HG02678 (cell line): Measurements from ENCODE around the gene AK4.
"Not testable (repeated sequence)": the region's sequence is repeated elsewhere in the genome, so short reads cannot be mapped to it uniquely, and the experiment has no call there.

Experiments used
- ATAC-seq: cut with Tn5 transposase; IDR thresholded peaks from one replicate; pipeline ENCODE4 v1.9.1; 2021; ENCODE audit warnings: mild to moderate bottlenecking, moderate library complexity; ENCODE audit not compliant: unreplicated experiment

The AK4 gene

DNA sequence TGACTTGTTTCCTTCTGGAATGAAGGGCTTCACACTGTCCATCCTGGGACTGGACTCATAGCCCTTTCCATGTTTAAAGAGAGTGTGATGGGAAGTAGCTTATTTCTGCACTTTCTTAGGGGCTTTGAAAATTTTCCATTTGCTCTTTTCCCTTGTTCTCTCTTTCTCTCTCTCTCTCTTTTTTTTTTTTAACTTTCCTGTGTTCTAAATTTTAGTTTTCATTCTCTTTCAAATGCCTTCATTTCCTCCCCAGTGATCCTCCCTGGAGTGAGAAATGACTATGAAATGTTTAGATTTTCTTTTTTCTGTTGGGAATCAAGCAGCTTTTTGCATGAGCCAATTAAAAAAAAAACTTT, 2.1 kb downstream of the AK4 start:
- ATAC-seq: no peak

DNA sequence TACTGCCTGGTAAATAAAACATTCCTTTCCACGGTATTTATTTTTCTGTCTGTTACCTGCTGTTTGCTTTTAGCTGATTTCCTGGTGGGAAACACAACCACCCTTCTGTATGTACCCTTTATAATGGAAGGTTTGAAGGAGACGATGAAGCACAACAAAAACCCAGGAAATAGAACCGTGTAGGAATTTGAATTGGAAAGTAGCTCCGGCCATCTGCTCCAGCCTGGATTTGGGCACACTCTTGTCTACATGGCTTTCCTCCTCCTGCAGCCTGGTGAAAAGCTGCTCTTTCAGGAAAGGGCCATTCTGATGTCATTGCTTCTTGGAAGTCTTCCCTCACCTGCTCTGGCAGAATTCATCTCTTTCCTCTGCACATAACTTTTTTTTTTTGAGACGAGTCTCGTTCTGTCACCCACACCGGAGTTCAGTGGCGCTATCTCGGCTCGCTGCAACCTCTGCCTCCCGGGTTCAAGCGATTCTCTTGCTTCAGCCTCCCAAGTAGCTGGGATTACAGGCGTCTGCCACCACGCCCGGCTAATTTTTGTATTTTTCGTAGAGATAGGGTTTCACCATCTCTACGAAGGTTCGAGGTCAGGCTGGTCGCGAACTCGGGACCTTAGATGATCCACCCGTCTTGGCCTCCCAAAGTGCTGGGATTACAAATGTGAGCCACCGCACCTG, 2.7 kb downstream of the AK4 start:
- ATAC-seq: no peak

DNA sequence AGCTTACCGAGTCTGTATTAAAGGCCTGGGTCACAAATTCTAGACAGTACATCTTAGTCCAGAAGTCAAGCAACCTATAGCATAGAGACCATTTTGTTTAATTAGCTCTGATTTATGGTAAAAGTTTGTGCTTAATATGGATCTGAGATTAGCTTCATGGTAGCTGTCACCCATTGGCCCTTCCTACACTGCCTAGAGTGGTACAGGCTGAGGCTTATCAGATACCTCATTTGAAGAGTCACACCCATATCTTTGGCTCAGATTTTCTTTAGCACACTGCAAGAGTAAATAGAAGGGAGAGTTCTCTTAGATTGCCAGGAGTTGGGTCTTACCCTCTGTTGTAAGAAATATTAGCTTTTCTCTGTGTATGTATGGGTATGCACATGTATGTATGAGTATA, 3.6 kb downstream of the AK4 start:
- no peak for ATAC-seq

DNA sequence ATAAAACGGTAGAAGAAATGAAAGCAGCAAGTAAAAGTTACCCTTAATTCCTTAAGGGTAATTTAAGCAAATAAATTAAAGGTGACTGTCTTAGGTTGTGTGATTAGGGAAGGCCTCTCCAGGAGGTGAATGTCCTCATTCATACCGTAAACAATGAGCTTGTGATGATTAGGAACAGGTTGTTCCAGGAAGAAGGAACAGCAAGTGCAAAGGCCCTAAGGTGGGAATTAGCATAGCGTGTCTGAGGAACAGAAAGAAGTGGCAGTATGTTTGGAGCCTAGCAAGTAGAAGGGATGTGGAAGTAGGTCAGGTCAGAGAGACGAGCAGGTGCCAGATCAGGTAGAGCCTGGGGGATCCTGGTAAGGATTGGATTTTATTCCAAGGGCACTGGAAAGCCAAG, 5.6 kb downstream of the AK4 start:
- ATAC-seq: no peak

DNA sequence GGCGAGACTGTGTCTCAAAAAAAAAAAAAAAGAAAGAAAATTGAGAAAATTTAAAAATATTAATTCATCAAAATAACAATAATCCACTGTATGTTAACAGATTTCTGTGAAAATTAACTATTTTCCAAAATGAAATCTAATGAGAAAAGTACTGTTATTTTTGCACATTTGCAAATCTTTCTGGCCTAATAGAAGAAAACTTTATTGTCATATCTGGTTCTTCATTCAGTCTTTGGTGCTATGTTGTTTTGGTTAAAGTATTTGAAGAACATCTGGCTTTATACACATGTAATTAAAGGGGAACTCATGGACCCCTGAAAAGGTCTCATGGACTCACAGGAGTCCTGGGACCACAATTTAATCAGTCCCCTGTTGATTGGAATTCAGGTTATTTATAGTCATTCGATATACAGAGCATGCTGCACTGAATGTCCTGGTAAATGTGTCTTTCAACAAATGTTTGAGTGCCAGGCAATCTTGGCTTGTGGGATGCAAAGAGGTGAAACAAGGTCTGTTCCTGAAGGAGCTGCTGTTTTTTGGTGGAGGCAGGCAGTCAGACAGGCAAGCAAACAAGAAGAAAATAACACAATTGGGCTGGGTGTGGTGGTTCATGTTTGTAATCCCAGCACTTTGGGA, 9.0 kb downstream of the AK4 start:
- ATAC-seq: no peak

DNA sequence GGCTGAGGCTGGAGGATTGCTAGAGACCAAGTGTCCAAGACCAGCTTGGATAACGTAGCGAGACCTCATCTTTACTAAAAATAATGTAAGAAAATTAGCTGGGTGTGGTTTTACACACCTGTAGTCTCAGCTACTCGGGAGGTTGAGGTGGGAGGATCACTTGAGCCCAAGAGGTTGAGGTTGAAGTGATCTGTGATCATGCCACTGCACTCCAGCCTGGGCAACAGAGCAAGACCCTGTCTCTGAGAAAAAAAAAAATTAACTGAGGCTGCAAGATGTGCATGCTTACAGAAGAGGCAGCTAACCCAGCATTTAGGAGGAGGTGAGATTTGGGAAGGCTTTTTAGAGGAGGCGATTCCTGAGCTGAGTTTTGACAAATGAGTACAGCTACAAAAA, 9.5 kb downstream of the AK4 start:
- no peak for ATAC-seq

DNA sequence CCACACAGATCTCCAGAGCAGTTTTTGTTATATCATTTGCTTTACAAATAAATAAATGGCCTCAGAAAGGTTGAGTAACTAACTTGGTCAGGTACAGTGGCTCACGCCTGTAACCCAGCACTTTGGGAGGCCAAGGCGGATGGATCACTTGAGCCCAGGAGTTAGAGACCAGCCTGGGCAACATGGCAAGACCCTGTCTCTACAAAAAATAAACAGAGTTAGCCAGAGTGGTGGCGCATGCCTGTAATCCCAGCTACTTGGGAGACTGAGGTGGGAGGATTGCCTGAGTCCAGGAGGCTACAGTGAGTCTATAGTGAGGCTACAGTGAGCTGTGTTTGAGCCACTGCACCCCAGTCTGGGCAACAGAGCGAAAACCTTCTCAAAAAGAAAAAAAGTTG, 11.3 kb downstream of the AK4 start:
- ATAC-seq: not testable (repeated sequence)

DNA sequence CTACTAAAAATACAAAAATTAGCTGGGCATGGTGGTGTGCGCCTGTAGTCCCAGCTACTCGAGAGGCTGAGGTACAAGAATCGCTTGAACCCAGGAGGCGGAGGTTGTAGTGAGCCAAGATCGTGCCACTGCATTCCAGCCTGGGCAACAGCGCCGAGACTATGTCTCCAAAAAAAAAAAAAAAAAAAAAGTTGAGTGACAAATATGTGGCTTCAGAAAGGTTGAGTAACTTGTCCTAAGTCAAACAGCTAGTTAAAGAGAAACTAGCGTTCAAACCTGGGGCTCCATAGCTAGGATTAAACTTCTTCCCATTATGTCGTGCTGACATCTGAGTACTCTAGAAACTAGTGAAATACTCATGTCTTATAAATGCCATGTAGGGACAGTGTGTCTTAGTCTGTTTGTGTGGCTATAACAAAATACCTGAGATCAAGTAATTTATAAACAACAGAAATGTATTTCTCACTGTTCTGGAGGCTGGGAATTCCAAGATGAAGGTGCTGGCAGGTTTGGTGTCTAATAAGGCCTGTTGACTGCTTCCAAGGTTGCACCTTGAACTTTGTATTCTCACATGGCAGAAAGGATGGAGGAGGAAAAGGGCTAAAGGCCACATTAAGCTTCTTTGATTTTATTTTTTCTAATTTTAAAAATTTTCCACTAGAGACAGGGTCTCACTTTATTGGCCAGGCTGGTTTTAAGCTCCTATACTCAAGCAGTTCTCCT, 12.0 kb downstream of the AK4 start:
- no peak for ATAC-seq

DNA sequence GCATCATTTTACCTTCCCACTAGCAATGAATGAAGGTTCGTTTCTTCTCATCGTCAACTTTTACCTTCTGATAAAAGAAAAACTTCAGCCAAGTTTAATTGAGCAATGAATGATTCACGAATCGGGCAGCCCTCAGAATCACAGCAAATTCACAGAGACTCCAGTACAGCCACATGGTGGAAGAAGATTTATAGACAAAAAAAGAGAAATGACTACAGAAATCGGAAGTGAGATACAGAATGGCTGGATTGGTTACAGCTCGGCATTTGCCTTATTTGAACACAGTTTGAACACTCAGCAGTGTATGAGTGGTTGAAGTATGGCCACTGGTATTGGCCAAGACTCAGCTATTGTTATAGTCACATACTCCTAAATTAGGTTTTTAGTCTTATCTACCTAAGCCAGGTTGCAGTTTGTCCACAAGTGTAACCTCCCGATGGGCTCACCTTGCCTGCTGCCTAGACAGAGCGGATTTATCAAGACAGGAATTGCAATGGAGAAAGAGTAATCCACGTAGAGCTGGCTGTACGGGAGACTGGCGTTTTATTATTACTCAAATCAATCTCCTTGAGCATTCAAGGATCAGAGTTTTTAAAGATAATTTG, 15.3 kb downstream of the AK4 start:
- no peak for ATAC-seq

DNA sequence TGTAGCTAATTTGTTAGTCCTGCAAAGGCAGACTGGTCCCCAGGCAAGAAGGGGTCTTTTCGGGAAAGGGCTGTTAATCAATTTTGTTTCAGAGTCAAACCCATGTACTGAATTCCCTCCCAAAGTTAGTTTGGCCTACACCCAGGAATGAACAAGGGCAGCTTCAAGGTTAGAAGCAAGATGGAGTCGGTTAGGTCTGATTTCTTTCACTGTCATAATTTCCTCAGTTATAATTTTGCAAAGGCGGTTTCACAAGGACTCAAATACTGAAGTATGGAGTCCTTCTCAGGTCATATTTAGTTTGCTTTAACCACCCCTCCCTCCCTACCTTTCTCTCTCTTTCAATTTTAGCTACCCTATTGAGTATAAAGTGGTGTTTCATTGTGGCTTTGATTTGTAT, 16.1 kb downstream of the AK4 start:
- ATAC-seq: not testable (repeated sequence)

DNA sequence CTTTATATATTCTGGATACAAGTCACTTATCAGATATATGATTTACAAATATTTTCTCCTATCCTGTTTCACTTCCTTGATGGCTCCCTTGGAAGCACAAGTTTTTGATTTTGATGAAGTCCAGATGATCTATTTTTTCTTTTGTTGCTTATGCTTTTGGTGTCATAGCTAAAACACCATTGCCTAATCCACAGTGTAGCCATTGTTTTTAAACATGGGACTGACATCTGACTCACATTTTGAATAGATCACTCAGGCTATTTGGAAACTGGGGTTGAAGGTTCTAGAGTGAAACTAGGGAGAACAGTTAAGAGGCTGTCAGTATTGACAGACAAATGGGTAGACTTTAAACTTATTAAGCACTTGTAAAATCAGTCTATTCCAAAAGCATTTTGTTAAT, 16.6 kb downstream of the AK4 start:
- no peak for ATAC-seq

DNA sequence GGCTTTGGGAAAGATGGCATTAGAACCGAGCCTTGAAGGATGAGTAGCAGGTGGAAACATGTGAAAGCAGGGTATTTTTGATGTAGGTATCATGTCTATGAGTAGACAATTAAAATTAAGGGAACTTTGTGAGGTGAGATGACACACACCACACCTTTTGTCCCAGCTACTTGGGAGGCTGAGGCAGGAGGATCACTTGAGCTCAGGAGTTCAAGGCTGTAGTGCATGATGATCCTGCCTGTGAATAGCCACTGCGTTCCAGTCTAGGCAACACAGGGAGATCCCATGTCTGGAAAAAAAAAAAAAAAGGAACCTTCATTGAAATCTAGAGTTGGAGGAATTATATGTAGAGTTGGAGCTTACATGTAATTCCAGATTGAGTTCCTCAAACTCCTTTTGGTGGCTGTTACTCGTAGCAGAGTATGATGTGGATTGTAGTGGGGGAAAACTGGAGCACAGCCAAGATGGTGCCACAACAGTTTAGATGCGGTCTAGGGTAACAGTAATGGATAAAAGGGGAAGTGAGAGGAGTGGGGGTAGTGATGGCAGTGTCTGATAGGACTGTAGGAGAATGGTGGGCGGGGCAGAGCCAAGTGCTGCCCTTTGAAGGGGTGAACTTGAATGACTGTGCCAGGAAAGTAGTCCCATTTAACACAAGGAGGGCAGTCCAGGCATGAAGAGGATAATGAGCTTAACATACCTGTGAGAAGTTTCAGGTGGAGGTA, 17.4 kb downstream of the AK4 start:
- ATAC-seq: peak; percentile 82

DNA sequence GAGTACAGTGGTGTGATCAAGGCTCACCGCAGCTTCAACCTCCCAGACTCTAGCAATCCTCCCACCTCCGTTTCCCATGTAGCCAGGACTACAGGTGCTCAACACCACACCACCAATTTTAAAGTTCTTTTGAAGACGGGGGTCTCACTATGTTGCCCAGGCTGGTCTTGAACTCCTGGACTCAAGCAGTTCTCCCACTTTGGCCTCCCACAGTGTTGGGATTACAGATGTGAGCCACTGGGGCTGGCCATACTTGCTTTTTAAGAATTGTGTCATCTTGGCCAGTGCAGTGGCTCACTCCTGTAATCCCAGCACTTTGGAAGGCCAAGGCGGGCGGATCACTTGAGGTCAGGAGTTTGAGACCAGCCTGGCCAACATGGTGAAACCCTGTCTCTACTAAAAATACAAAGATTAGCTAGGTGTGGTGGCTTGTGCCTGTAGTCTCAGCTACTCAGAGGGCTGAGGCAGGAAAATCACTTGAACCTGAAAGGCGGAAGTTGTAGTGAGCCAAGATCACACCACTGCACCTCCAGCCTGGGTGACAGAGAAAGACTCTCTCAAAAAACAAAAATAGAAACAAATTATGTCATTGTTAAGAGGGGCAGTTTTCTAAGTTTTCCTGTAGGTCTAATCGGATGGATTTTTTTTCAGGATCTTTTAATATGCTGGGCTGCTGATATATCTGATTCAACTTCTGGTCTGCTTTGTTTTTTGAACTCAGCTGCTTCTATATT, 18.7 kb downstream of the AK4 start:
- peak; percentile 55 for ATAC-seq

DNA sequence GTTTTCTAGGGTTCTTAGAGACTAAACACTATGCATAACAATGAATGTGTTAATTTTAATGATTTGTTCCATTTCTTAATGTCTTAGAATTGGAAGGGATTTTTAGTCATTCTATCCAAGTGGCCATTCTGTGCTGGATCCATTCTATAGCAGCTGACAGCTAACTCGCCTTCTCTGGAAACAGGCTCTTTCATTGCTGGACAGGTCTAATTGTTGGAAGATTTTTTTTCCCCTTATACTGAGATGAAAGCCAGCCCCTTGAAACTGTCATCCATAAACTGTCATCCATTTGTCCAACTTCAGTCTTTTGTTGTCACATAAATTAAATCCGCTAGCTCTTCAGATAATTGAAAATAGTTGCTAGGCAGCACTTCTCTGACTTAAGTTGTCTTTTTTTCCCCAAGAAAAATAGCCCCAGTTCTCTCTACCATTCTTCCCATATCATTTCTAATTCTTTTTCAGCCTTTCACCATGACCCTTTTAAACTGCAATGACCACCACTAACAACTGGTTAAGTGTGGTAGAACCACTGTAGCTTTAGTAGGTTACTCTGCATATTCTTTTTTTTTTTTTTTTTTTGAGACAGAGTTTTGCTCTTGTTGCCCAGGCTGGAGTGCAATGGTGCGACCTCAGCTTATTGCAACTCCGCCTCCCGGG, 19.7 kb downstream of the AK4 start:
- no peak for ATAC-seq

DNA sequence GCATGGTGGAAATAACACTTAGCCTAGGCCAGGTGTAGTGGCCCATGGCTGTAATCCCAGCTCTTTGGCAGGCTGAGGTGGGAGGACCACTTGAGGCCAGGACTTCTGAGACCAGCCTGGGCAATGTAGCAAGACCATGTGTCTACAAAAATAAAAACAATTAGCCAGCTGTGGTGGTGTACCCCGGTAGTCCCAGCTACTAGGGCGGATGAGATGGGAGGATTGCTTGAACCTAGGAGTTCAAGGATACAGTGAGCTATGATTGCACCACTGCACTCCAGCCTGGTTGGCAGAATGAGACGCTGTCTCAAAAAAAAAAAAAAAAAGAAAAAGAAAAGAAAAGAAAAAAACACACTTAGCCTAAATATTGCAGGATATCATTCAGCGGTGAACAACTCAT, 20.9 kb downstream of the AK4 start:
- no peak for ATAC-seq

DNA sequence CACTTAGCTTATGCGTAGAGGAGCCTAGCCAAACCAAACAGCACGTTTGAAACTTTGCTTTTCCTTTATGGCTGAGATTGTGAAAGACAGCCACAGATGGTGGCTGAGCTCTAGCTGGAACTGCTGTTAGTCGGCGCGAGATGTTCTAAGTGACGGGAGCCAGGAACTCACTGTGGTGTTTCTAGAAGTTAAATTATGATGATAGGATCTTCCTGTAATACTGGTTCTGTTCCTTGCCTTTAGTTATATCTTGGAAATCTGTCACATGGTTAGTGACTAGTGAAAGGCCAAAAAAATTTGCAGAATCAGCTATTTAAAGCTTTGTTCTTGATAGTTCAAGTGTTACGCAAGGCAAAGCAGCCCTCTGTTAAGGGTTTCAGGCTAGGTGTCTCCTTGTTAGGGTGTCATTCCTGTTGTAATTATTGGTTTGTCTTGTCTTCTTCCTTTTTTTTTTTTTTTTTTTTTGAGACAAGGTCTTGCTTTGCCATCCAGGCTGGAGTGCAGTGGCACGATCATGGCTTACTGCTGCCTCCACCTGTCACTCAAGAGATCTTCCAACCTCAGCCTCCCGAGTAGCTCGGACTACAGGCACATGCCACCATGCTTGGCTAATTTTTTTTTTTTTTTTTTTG, 22.6 kb downstream of the AK4 start:
- ATAC-seq: no peak

DNA sequence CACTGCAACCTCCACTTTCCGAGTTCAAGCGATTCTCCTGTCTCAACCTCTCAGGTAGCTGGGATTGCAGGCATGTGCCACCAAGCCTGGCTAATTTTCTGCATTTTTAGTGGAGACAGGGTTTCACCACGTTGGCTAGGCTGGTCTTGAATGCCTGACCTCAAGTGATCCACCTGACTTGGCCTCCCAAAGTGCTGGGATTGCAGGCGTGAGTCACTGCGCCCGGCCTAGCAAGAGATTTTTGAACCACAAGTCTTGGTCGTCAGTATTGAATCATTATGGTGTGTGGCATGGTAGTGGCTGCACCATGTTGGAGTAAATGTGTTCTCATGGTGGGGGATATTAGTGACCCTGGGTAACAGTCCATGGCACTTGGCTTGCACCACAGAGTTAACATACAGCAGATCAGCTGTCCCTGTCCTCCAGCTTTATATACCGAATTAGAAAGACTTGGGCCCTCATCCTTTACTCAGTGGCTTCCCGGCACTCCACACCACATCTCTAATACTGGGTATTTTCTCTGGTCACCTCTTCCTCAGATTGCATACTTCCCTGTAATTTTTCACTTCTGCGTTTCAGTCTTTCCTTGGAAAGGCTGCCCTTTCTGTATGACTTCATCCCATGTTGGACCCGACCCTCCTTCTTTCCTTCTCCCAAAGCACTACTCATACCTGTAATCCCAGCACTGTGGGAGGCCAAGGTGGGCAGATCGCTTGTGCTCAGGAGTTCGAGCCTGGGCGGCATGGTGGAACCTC, 25.1 kb downstream of the AK4 start:
- ATAC-seq: no peak

DNA sequence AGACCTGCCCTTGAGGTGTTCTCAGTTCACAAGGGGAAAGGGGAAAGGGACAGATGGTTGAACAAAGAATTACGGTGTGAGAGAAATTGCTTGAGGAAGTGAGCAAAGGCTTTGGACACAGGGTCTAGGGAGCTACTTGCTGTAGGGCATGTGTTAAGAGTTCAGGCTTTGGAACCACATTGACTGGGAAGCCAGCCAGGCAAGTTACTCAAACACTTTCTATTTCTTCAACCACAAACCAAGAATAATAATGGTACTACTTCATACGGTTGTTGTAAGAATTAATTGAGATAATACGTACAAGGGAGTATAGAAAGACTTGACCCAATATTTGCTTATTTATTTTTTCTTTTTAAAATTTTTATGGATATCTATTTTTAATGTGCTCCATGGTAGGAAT, 26.6 kb downstream of the AK4 start:
- peak; percentile 94 for ATAC-seq
